MG63 (cell line): ENCODE data around the gene CLDN3. TPM values are rescaled to one million over a fixed set of nuclear protein-coding genes. Genes with fewer than 3 reads are reported as not detected.

Source experiments
- DNase-seq: peaks from one replicate; pipeline ENCODE4 v3.0.0-alpha.2; 2020
- H3K27me3 ChIP-seq: fragments of 250-450 bp; sonication (Bioruptor Pico); 2 replicates; pipeline ENCODE4 v1.5.1; 2020; ENCODE audit warnings: mild to moderate bottlenecking, moderate library complexity
- H3K36me3 ChIP-seq: fragments of 250-450 bp; sonication (Bioruptor Pico); 2 replicates; pipeline ENCODE4 v1.5.1; 2020; ENCODE audit warnings: mild to moderate bottlenecking, moderate library complexity
- H3K4me3 ChIP-seq: fragments of 250-450 bp; sonication (Bioruptor Pico); 2 replicates; pipeline ENCODE4 v1.5.1; 2020; ENCODE audit warnings: mild to moderate bottlenecking, moderate library complexity
- H3K9me3 ChIP-seq: fragments of 250-450 bp; sonication (Bioruptor Pico); 2 replicates; pipeline ENCODE4 v1.5.1; 2020; ENCODE audit warnings: mild to moderate bottlenecking, moderate library complexity
- total RNA-seq: library from RNA; depleted of rRNA; stranded (reverse); fragments of >200 nt; shearing (Covaris generic); gene quantifications from 2 replicates; pipeline ENCODE4 v1.2.3, GENCODE V29; 2014; ENCODE audit warnings: low replicate concordance

The CLDN3 gene
- total RNA-seq, 1 experiment from 2014 or later = not detected

GRCh38 chr7:73779517-73779916 is 9.4 kb upstream of the CLDN3 start:
- no peaks in the 10 kb centered on the region for H3K27me3 ChIP-seq
- no peak for DNase-seq
- no peaks in the 10 kb centered on the region for H3K36me3 ChIP-seq
- no peaks in the 10 kb centered on the region for H3K9me3 ChIP-seq
- H3K4me3 ChIP-seq = no peak overlapping the region

DNA sequence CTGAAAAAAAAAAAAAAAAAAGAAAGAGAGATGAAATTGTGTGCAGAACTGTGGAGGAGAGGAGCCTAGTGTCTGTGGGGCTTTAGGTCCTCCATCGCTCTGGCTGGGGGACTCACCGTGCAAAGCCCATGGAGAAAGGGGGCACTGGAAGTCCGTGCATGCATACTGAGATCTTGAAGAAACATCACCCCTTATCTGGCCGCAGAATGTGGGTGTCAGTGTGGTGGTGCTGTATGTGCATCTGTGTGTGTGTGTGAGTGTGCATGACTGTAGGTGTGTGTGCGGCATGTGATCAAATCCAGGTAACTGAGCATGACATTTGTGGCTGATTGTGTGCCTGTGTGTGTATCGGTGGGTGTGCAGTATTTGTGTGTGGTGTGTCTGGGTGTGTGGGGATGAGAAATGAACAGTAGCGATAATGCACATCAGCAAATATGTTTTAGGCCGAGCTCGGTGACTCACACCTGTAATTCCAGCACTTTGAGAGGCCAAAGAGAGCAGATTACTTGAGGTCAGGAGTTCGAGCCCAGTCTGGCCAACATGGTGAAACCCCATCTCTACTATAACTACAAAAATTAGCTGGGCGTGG is 8.8 kb upstream of the CLDN3 start:
- H3K9me3 ChIP-seq = no peaks in the 10 kb centered on the region
- H3K36me3 ChIP-seq = no peaks in the 10 kb centered on the region
- no peak for DNase-seq
- H3K4me3 ChIP-seq = no peak overlapping the region
- no peaks in the 10 kb centered on the region for H3K27me3 ChIP-seq

DNA sequence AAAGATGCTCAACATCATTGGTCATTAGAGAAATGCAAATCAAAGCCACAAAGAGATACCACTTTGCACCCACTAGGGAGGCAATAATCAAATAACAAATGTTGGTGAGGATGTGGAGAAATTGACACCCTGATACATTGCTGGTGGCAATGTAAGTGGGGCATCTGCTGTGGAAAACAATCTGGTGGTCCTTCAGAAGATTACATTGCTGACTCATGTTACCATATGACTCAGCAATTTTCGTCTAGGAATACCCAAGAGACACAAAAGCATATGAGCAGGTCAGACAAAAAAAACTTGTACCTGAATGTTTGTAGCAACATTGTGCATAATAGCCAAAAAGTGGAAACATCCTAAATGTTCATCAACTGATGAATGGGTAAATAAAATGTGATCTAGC is 4.9 kb upstream of the CLDN3 start:
- Histone ChIP-seq H3K36me3 (no peaks in the 10 kb centered on the region), H3K4me3 (no peak overlapping the region)
- no peak for DNase-seq

DNA sequence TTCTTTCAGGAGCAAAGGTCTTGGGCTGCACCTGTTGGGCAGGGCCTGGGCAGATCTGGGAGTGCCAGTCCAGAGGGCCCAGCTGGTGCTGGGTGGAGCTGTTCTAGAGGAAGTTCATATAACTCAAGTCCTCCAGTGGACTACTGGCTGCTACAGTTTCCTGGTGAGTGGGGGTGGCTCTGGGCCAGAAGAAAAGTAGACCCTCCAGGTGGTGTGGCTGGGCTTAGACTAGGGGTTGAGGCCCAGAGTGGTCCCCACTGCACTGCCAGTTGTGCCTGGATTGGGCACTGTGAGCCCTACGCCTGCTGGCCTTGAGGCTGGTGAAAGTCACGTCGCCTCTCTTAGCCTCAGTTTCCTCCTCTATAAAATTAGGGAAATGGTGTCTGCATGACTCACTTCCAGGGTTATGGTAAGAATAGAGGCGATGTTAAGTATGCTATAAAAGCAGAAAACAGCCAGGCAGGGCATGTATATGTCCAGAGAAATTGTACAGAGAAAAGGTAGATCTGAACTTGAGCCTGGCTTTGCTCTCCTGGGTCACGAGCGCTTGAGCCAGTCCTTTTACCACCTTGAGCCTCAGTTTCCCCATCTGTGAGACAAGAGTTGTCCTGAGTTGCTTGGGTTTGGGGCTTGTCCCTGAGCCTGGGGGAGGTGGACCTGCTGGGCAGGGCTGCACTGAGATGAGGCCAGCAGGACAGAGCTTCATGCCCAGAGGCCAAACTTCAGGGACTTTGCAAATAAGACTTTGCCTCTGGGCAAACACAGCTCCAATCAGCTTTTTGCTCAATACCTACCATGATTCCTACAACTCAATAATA is 3.8 kb upstream of the CLDN3 start:
- Histone ChIP-seq H3K27me3 (no peaks in the 10 kb centered on the region), H3K9me3 (no peaks in the 10 kb centered on the region), H3K4me3 (no peak overlapping the region), H3K36me3 (no peaks in the 10 kb centered on the region)
- DNase-seq = no peak

More for the DNA sequence above, 4.9 kb upstream of the CLDN3 start:
- no peaks in the 10 kb centered on the region for H3K27me3 ChIP-seq
- no peaks in the 10 kb centered on the region for H3K9me3 ChIP-seq

GRCh38 chr7:73770860-73771670 is 995 bp upstream of the CLDN3 start:
- H3K27me3 ChIP-seq = no peaks in the 10 kb centered on the region
- no peaks in the 10 kb centered on the region for H3K9me3 ChIP-seq
- DNase-seq = no peak
- H3K4me3 ChIP-seq = no peak overlapping the region
- H3K36me3 ChIP-seq = no peaks in the 10 kb centered on the region

- no peak for DNase-seq
- no peaks in the 10 kb centered on the region for H3K27me3 ChIP-seq
- H3K9me3 ChIP-seq = no peaks in the 10 kb centered on the region
- no peaks in the 10 kb centered on the region for H3K36me3 ChIP-seq
- no peak overlapping the region for H3K4me3 ChIP-seq
These were observed 529 bp downstream of the CLDN3 start for GRCh38 chr7:73769481-73770001.

GRCh38 chr7:73768641-73769480 is 1.2 kb downstream of the CLDN3 start:
- DNase-seq = no peak

DNA sequence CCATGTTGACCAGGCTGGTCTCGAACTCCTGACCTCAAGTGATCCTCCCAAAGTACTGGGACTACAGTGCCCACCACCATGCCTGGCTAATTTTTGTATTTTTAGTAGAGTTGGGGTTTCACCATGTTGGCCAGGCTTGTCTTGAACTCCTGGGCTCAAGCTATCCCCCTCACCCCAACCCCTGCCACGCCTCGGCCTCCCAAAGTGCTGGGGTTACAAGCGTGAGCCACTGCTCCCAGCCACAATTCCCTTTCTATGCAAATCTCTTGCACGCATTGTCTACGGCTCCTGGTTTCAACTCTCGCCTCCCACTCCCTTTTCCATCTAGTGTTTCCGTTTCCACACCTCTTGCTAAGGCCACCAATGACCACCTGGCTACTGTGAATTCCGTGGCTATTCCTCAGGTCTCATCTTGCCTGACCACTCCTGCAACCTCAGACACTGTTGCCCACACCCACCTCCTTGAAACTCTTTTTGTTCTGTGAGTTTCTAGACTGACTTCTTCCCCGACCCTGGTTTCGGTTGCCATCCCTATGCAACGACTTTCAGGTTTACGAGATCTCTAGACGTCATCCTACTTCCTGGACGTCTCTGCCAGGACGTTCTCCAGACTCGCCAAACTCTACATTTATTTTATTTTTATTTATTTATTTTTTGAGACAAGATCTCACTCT is 3.4 kb downstream of the CLDN3 start:
- Histone ChIP-seq H3K9me3 (no peaks in the 10 kb centered on the region), H3K27me3 (no peaks in the 10 kb centered on the region), H3K4me3 (no peak overlapping the region), H3K36me3 (no peaks in the 10 kb centered on the region)
- no peak for DNase-seq

More at GRCh38 chr7:73768641-73769480, 1.2 kb downstream of the CLDN3 start:
- Histone ChIP-seq H3K27me3 (no peaks in the 10 kb centered on the region), H3K9me3 (no peaks in the 10 kb centered on the region), H3K4me3 (no peak overlapping the region), H3K36me3 (no peaks in the 10 kb centered on the region)

GRCh38 chr7:73762659-73762999 is 7.4 kb downstream of the CLDN3 start:
- no peak for DNase-seq
- H3K36me3 ChIP-seq = no peaks in the 10 kb centered on the region
- no peak overlapping the region for H3K4me3 ChIP-seq

DNA sequence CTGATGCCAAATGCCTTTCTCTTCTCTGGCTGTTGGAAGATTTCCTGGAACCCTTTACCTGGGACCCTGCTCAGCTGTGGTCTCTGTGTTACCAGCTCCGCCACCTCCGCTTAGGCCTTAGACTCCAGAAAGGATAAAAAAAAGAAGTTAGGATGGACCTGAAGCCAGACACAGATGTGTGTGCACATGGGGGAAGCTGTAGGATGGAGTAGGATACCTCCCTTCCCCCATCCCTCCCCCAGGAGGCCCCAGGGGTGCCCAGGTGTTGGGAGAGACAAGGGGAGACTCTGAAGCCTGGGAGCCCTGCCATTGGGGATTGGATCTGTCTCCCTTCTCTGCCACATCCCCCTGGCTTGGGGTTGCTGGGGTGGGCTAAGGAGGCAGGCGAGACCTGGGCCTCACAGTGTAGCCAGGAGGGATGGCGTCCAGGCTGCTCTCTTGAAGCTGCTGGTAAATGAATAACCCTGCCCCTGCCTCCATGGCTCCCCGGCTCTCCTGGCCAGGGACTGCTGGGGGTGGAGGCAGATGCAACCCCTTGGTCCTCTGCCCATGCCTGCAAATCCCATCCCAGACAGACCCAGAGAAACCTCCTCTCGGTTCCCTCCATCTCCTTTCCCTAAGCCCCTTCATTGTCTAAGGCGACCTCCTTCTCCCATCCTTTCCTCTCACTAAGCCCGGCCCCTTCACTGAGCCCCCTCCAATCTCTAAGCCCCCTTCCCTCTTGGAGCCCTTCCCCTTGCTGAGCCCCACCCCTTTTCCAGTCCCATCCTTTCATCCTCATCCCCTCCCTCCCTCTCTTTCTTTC is 8.0 kb downstream of the CLDN3 start:
- no peak for DNase-seq
- Histone ChIP-seq H3K4me3 (no peak overlapping the region), H3K27me3 (no peaks in the 10 kb centered on the region), H3K9me3 (no peaks in the 10 kb centered on the region), H3K36me3 (no peaks in the 10 kb centered on the region)

More at GRCh38 chr7:73762659-73762999, 7.4 kb downstream of the CLDN3 start:
- no peaks in the 10 kb centered on the region for H3K9me3 ChIP-seq
- no peaks in the 10 kb centered on the region for H3K27me3 ChIP-seq

DNA sequence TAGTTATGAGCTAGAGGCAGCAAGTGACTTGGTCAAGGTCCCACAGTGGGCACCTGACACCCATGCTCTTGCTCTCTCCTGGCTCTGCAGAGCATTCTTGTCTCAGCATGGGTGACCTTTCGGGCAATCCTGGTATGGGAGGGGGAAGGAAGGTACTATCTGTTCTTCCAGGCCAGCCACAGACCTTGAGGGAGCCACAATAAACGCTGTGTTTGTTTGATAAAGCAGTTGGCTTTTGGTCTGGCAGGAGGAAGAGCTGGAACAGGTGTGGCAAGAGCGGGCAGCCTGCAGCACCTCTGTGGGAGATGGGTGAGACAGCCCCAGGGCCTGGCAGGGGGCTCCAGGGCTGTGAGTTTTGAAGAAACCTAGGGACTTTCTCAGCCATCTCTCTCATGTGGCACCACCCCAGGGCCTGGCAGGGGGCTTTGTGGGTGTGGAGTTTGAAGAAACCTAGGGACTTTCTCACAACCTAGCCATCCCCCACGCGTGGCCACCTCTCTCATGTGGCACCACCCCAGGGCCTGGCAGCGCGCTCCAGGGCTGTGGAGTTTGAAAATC is 11.4 kb downstream of the CLDN3 start:
- Histone ChIP-seq H3K4me3 (no peak overlapping the region), H3K9me3 (no peaks in the 10 kb centered on the region), H3K27me3 (no peaks in the 10 kb centered on the region), H3K36me3 (no peaks in the 10 kb centered on the region)
- no peak for DNase-seq

DNA sequence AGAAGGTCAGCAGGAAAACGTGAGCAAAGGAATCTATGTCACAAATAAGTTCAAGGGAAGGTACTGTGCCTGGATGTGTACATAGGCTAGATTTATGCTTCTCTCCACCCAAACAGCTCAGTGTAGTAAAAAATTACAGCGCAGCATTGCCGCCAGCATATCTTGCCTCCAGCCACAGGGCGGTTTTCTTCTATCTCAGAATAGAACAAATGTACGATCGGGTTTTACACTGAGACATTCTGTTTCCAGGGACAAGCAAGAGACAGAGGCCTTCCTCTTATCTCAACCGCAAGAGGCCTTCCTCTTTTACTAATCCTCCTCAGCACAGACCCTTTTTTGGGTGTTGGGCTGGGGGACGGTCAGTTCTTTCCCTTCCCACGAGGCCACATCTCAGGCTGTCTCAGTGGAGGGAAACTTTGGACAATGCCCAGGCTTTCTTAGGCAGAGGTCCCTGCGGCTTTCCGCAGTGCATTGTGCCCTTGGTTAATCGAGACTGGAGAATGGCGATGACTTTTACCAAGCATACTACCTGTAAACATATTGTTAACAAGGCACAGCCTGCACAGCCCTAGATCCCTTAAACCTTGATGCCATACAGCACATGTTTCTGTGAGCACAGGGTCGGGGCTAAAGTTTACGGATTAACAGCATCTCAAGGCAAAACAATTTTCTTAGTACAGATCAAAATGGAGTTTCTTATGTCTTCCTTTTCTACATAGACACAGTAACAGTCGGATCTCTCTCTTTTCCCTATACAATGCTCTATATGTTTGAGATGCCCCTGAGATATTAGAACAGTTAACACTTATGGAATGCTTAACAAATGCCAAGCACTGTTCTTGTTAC is 19.9 kb downstream of the CLDN3 start:
- H3K36me3 ChIP-seq = no peaks in the 10 kb centered on the region
- no peak for DNase-seq
- H3K27me3 ChIP-seq = no peaks in the 10 kb centered on the region
- no peaks in the 10 kb centered on the region for H3K9me3 ChIP-seq
- H3K4me3 ChIP-seq = no peak overlapping the region

DNA sequence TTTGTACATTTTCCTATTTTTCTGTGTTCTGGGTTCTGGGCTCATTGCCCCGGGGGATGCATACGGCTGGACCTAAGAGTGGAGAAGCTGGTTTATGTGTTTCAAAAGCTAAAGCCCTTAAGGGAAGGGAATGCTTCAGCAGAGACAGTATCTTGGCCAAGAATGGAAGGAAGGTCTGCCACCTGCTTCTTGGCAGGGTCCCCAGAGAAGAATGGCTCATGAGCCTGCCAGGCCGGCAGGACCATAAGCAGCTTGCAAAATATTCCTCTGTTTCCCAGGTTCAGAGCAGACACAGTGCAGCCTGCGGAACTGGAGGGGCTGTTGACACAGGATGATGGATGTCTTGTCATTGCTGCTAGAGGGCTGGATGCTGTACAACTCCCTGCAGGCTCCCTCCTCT is 23.7 kb downstream of the CLDN3 start:
- H3K36me3 ChIP-seq = no peaks in the 10 kb centered on the region
- DNase-seq = no peak

More for the DNA sequence above, 23.7 kb downstream of the CLDN3 start:
- no peaks in the 10 kb centered on the region for H3K27me3 ChIP-seq
- H3K9me3 ChIP-seq = no peaks in the 10 kb centered on the region
- H3K4me3 ChIP-seq = no peak overlapping the region
